22Rv1 (cell line): ENCODE measurements around the gene COPS3.

ENCODE experiments used
- ZFX ChIP-seq: fragments of 450-650 bp; IDR thresholded peaks from 2 replicates; pipeline ENCODE4 v1.6.1; 2017; ENCODE audit warnings: antibody characterized with exemption, borderline replicate concordance
- TF ChIP-seq, protein P1 (sequence below): fragments of 450-650 bp; IDR thresholded peaks from 2 replicates; pipeline ENCODE4 v1.5.1; 2017; ENCODE audit warnings: mild to moderate bottlenecking

DNA sequence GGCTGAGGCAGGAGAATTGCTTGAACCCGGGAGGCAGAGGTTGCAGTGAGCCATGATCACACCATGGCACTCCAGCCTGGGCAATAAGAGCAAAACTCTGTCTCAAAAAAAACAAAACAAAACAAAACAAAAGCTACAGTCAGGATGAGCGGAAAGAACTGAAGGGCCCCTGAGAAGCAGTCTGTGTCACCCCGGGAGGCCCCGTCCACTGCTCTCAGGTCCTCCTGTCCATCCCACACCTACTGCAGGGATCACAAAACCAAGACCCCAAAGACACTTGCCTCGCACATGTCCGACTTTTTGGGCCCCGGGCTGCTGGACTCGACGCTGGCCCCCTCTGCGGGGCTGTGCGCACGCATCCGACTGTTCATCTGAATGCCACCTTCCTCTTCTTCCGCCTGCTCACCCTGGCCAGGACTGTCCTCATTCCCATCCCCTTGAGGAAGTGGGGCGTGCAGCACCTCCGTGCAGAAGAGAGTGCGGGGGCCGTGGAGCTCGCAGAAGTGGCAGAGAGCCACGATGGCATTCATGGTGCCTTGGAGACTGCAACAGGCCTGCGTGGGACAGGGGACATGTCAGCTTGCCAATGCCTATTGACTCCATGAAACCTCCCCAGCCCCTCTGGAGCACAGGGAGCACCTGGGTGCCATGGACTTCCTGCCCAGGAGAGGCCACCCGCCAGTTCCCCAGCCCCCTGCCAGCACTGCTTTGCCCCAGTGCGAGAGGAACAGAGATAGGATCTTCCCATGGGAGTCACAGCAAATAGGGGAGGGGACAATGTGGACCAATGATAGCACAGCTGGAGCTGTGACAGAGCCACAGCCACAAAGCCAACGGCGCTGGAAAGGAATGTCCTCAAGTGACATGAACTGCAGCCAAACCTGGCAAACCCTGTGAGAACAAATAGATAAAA is 53.2 kb downstream of the COPS3 start:
- no peak for TF ChIP-seq ZFX
- TF ChIP-seq, protein P1, sequence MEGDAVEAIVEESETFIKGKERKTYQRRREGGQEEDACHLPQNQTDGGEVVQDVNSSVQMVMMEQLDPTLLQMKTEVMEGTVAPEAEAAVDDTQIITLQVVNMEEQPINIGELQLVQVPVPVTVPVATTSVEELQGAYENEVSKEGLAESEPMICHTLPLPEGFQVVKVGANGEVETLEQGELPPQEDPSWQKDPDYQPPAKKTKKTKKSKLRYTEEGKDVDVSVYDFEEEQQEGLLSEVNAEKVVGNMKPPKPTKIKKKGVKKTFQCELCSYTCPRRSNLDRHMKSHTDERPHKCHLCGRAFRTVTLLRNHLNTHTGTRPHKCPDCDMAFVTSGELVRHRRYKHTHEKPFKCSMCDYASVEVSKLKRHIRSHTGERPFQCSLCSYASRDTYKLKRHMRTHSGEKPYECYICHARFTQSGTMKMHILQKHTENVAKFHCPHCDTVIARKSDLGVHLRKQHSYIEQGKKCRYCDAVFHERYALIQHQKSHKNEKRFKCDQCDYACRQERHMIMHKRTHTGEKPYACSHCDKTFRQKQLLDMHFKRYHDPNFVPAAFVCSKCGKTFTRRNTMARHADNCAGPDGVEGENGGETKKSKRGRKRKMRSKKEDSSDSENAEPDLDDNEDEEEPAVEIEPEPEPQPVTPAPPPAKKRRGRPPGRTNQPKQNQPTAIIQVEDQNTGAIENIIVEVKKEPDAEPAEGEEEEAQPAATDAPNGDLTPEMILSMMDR, result no peak
